ENCODE data around the gene UTP14A.

Gene UTP14A

DNA sequence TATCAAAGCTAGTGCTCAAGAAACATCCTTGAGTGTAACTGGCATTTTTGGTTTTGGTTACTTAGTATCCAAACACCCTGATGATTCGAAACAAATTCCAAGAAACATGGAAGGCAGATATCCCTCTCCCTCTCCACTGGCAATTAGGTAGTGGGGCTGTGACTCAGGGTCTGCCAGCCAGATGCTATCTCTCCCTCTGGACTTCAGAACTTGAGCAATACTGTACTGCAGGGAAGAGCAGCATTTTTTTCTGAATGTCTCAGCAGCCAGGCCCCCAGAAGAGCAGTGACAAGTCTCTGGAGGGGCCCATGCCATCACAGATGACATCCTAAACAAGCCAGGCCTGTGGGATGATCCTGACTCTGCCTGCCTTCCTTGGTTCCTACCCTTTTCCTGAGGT is 39.2 kb downstream of the UTP14A start:
- DNase-seq = no peak

- no peak for DNase-seq
These were observed 47.3 kb downstream of the UTP14A start for GRCh38 chrX:129953334-129953648.

DNA sequence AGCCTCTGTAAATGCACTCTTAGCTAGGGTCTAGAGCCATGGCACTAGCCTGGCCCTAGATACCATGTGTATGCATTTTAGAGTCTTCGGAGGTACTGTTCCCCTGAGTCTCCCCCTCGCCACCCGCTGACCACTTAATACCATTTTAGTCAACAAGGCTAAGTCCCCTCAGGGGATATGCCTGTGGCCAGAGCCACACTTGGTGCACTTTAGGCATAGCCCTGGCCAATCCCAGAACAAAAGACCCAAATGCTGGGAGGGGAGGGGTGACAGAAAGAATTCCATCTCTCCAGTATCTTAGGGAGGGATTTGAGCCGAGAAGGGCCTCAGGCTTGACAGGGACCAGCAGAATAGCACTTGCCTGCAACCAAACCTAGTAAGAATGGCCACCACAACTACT is 47.9 kb downstream of the UTP14A start:
- no peak for DNase-seq

- no peak for DNase-seq
These were observed 48.8 kb downstream of the UTP14A start for GRCh38 chrX:129954804-129955203.

GRCh38 chrX:129955682-129956081 is 49.7 kb downstream of the UTP14A start:
- no peak for DNase-seq

DNA sequence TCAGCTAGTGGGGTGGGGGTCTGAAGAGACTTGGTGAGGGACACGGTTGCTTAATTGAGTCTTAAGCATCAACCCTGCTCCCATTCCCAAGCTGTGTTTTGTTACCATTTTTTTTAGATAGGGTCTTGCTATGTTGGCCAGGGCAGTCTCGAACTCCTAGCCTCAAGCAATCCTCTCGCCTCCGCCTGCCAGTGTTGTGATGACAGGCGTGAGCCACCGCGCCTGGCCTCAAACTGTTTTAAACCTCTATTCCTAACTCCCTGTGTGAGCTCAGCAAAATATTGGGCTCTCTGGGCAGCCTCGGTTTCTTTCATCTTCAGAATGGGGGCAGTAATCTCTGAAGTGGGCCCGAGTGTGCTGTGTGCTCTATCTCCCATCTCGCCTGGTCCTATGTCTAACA is 50.2 kb downstream of the UTP14A start:
- no peak for DNase-seq

DNA sequence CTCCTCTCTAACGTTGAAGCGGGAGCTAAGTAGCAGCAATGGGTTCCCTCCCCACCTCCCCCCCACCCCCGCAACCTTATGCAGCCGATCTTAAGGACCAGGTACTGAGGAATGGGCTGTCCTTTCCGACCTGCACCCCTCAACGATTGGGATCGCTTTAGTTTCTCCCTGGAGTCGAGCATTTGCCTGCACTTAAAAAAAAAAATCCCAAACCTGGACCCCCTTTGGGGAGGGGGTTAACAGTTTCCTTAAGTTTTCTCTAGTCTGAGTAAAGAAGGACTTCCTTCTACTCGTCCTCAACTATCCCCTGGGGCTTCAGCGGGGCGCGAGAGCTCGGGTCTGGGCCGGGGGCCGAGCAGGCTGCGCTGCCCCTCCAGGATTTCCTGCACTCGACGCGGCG is 50.8 kb downstream of the UTP14A start:
- no peak for DNase-seq

DNA sequence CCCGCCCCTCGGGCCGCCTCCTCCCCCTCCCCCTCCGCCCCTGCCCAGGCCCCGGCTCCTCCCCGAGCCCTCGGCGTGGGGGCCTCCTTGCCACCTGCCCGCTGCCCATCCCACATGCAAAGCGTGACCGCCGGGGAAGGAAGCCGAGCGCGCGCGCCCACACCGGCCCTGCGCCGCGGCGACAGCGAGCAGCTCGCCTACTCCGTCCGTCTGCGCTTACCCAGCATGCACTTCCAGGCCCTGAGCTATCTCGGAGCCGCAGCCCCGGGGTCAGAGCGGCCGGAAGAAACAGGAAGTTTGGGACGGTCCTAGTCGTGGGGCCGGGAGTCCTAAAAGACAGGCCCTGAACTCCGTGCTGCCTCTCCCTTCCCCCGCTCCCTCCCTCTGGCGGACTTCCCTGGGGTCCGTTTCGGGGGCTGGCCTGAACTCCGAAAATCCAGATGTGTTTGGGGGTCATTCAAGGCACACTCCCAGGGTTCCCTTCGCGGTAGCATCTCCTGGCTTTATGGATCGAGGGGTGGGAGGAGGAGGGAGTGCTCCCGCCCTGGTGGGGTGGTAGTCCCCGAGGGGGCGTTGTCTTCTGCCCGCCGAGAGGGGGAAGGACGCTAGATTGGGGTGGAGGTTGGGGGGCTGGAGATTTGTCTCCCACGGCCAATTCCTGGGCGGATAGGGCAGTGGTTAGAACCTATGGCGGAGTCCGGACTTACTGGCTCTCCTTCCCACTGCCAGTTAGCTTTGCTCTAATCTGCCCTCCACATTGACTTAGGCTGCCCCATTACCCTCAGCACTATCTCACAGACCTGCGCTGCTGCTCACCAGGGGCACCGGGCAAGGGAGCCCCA is 51.5 kb downstream of the UTP14A start:
- peak in 1 of 2 experiments; percentile 66 for DNase-seq

- no peak for DNase-seq
These were observed 52.1 kb downstream of the UTP14A start for GRCh38 chrX:129958083-129958465.

DNA sequence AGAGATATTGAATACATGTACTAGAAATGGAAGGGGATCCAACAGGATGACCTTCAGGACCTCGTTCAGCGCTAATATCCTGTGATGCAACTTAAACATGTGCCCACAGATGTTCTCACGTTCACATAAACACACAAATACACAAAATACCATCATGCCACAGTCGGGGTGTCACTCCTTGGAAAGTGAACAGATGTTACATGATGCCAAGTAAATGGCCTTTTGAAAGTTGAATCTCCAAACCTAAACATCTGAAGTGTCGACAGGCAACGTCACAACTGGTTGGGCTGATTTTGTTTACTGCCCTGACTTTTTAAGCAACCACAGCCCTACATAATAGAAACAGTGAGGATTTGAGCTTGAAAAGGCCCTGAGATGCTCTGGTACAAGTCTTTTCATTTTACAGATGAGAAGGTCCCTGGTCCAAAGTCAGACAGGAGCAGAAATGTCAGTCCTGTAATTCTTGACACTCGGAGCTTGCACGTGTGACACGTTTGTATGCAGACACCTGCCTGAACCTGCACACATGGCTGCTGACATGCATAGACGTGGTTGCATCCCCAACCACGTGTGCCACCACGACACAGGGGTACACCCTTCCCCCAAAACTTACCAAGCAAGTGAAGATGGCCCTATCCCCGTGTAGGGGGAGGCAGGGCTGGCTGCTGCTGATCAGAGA is 53.0 kb downstream of the UTP14A start:
- no peak for DNase-seq

DNA sequence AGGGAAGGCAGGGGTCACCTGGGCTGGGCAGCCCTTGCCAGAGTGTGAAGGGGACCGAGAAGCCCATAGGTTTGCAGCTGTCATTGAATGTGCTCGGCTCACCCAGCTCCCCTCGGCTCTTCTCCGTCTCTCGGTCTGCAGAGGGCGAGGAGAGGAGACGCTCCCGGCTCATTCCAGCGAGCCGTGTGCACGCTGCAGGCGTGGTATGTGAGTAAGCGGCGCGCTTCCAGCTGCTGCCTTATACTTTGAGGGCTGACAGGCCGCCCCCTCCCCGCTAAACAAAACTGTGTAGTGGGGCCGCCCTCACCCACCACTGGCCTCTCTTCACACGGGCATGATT is 53.5 kb downstream of the UTP14A start:
- no peak for DNase-seq

DNA sequence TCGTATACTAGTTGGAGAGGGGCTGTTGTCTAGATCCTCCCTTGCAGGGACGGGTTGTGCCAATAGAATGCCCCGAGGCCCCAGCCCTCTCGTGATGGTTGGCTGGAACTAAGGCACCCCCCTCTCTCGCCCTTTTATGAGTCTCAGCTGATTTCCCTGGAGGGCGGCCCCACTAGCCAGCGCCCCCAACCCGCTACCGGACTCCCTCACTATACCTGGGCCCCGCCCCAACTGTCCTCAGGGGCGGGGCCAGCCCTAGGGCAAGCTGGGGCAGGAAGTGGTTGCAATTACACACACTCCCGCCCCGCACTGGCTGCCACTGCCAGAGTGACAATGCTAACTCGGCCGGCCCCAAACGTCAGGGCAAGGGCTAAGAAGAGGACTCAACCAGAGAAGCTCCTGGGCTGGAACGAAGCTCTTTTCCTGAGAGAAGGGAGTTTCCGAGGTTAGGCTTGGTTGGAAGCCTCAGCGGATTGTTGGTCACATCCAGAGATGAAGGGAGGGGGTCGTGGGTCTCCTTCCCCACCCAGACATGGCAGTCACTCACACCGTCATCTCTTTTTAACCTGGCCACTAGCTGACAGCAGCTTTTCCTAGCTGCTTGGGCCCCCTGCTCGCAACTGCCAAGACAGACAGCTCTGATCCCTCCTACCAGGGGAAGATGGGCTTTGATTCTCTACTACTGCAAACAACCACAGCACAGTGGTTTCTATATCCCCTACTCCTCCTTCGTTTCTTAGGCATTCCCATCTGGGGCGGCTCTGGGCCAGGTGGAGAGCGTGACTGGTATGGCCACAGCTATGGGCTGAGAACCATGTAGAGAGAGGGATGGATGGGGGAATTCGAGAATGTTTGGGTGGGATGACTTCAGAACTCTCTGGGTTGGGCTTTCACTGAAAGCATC is 55.5 kb downstream of the UTP14A start:
- peak in 1 of 2 experiments; percentile 44 for DNase-seq

DNA sequence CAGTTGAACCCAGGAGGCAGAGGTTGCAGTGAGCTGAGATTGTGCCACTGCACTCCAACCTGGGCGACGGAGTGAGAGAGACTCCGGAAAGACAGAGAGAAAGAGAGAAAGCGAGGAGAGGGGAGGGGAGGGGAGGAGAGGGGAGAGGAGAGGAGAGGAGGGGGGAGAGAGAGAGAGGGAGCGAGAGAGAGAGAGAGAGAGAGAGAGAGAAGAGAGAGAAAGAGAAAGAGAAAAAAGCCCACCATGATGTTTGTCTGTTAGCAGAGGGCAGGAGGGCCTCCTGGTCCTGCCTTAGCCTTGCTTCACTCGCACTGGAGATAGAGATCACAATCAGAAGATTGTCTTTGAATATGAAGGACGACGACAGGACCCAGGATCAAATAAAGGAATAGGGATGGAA is 57.8 kb downstream of the UTP14A start:
- DNase-seq = no peak

- no peak for DNase-seq
These were observed 59.2 kb downstream of the UTP14A start for GRCh38 chrX:129965166-129965565.

DNA sequence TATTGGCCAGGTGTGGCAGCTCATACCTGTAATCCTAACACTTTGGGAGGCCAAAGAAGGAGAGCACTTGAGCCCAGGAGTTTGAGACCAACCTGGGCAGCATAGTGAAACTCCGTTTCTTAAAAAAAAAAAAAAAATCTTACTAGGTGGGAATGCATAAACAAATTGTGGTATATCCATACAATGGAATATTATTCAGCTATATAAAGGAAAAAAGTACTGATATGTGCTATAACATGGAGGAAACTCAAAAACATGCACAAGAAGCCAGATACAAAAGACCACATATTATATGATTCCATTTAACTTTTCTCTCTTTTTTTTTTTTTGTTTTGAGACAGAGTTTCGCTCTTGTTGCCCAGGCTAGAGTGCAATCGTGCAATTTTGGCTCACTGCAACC is 63.0 kb downstream of the UTP14A start:
- DNase-seq = no peak

GRCh38 chrX:129976441-129976840 is 70.5 kb downstream of the UTP14A start:
- no peak for DNase-seq

All from NCI-H187 (cell line).